NCI-H69 (cell line): ENCODE results near the gene CARS1.
"Not testable (repeated sequence)": the region's sequence is repeated elsewhere in the genome, so short reads cannot be mapped to it uniquely, and the experiment has no call there.

ENCODE experiments used
- DNase-seq: peaks from one replicate; lab custom pipeline; 2025; lab: John Stamatoyannopoulos, UW

The CARS1 gene

DNA sequence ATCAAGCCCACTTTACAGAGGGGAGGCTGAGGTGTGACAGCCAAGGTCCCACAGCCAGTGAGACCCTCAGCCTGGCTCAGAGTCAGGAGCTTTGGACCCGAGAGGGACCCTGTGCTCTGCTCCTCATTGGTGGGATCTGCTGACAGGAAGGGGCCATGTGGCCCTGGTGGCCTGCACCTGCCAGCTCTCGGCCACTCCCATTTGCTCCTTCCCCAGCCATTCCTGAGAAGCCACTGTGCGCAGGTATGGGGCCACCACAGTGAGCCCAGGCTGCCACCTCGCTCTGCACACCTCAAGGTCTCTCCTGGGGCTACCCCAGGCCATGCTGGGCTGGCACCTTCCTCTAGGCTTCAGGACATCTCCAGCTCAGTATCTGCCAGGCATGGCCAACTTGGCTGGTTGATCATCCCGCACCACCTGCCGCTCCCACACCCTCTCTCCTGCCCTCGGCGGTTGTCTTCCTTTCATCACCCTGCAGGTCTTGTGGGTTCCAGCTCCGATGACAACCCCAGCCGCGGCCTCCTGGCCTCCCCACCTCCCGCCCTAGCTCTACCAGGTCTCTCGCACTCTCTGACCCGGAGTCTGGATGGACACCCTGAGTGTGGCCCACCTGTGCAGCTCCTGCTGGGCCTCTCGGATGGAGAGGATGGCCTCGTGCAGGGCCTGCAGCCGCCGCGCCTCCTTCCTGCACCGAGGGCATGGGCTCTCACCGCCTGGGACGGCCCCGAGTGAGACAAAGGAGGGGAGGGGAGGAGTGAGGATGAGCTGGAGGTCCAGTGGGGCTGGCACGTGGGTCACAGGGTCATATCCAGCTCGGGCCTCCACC is 32.2 kb upstream of the CARS1 start:
- no peak for DNase-seq

DNA sequence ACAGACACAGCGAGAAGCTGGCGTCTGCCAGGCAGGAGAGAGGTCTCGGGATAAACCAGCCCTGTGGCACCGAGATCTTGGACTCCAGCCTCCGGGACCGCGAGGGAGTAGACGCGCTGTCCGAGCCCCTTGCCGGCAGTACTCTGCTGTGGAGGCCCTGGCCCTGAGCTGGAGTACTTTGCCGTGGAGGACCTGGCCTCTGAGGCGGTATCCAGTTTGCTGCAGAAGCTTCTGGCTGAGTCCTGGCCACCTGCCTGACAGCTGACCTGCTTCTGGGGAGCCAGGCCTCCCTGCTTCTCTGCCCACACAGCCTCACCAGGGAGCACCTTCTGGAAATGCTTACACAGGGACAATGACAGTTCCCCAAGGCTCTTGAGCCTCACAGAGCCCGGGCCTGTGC is 31.6 kb upstream of the CARS1 start:
- DNase-seq = no peak

DNA sequence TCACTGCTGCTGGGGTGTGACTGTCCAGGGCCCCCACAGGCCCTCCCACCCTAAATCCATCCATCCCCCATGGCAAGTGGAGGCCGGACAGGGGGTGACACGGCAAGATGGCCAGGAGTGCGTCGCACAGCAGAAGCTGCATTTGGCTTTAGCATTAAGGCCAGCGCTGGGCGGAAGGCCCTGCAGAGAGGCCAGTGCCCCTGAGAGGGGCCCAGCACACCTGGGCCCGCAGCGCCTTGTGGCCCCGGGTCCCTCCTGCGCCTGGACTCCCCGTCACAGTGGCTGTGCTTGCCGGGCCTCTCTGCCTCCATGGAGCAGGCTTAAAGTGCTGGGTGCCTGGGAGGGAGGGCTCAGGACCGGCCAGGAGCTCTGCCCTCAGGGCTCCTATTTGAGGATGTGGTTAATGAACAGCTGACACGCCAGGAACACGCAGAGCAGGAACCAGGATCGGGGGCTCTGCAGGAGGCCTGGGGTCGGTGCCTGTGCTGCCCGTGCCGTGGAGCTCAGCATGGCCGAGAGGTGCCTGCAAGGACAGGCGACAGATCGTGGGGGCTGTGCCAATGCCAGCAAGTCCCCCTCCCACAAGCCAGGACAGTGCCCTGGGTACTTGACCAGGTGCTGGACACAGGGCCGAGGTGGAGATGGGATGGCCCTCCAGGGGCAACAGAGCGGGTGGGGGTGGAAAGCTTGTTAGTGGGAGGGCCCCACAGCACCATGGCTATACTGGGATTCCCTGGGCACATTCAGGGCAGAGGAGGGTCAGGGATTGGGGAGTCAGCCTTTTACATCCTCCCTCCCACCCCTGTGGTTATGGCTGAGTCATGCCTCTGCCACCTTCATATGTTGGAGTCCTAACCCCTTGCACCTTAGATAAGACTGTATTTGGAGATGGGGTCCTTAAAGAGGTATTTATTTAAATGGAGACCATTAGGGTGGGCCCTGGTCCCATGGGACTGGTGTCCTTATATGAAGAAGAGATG is 30.9 kb upstream of the CARS1 start:
- no peak for DNase-seq

DNA sequence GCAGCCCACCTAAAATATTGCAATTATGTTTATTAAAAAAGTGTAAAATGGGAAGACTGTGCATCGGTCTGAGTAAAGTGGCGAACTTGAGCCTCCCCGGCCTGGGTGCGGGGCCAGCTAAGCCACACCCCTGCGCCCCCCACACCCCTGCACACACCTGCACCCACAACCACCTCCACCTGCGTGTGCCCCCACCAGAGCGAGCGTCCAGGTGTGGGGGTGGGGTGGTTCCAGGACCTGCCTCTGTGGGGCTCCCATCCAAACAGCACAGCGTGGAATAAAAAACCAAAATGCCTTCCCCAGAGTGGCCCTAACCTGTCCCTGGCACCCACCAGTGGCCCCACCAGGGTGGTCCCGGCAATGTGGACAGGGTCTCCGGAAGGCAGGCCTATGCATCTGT is 30.1 kb upstream of the CARS1 start:
- DNase-seq = no peak

GRCh38 chr11:3086671-3087150 is 29.5 kb upstream of the CARS1 start:
- no peak for DNase-seq

DNA sequence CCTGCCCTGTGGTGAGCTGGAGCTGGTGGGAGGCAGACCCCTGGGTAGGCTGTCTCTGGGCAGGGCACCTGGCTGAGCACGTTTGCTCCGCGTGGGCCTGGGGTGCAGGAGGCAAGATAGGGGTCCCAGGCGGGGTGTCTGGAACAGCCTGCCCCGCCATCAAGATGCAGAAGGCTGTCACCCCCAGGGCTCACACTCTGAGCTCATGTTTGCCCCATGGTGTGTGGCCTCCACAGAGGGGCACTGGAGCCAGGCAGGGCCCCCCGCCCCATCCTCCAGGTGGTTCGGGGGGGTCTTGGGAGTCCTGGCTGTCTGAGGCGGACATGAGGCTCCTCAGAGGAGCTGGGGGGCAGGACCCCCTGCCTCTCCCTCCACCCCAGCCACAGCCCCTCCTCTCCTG is 28.9 kb upstream of the CARS1 start:
- DNase-seq = no peak

GRCh38 chr11:3085052-3085451 is 27.8 kb upstream of the CARS1 start:
- DNase-seq = peak; percentile 10

DNA sequence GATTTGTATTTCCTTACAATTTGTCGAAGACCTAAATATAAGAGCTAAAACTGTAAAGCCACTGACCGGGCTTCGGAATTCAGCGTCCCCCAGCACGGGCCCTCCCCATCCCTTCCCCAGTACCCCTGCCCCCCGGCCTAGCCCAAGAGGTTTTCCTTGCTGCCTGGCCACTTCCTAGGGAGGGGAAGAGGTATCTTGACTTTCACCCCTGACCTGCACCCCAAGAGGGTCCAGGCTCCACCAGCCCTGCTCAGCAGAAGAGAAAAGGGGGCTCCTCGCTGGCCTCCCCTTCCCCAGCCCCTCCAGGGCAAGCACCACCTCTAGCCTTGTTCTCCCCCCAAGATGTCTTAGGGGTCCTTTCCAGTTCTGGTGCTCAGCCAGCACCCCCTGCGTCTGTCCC is 26.1 kb upstream of the CARS1 start:
- no peak for DNase-seq

DNA sequence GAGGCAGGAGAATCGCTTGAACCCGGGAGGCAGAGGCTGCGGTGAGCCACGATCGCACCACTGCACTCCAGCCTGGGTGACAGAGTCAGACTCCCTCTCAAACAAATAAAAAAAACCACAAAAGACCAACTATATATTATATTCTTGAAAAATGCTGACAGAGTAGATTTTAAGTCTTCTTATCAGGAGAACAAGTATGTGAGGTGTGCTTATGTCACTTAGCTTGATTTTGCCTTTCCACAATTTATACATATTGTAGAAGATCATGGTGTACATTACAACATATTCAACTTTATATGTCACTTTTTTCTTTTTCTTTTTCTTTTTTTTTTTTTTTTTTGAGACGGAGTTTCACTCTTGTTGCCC is 24.1 kb upstream of the CARS1 start:
- no peak for DNase-seq

DNA sequence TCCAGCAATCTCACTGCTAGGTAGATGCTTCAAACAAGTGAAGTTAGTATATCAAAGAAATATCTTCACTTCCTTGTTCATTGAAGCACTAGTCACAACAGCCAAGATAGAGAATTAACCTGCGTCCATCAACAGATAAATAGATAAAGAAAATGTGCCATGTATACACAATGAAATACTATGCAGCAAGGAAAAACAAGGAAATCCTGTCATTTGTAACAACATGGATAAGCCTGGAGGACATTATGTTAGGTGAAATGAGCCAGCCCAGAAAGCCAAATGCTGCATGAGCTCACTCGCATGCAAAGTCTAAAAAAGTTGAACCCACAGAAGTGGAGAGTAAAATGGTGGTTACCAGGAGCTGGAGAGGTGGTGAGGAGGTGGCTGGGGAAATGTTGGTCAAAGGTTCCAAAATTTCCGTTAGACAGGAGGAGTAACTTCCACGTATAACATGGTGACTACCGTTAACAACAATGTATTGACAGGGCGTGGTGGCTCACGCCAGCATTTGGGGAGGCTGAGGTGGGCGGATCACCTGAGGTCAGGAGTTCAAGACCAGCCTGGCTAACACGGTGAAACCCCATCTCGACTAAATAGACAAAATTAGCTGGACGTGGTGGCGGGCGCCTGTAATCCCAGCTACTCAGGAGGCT is 23.6 kb upstream of the CARS1 start:
- DNase-seq = no peak

DNA sequence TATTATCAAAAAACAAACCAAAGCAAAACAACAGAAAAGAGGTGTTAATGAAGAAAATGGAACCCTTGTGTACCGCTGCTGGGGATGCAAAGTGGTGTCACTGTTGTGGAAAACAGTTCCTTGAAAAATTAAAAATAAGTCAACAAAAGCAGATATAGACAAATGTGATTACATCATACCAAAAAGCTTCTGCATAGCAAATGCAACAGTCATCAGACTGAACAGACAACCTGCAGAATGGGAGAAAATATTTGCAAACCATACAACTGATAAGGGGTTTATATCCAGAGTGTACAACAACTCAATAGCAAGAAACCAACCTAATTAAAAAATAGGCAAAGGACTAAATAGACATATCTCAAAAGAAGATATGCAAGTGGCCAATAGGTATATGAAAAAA is 22.9 kb upstream of the CARS1 start:
- no peak for DNase-seq

DNA sequence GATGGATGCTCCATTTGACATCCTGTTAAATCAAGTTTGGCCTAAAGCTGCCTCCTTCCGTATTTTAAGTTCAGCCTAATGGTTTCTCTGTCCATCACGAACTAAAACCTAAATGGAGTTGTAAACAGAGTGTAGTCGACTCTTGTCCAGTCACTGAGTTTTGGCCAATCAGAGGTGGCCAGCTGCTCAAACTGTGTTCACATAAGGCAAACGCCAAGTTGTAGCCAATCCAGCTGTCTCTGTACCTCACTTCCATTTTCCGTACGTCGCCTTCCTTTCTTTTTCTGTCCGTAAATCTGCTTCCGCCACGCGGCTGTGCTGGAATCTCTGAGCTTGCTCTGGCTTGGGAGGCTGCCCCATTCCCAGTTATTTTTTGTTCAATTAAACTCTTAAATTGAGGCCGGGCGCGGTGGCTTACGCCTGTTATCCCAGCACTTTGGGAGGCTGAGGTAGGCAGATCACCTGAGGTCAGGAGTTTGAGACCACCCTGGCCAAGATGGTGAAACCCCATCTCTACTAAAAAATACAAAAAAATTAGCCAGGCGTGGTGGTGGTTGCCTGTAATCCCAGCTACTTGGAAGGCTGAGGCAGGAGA is 20.7 kb upstream of the CARS1 start:
- DNase-seq = no peak

DNA sequence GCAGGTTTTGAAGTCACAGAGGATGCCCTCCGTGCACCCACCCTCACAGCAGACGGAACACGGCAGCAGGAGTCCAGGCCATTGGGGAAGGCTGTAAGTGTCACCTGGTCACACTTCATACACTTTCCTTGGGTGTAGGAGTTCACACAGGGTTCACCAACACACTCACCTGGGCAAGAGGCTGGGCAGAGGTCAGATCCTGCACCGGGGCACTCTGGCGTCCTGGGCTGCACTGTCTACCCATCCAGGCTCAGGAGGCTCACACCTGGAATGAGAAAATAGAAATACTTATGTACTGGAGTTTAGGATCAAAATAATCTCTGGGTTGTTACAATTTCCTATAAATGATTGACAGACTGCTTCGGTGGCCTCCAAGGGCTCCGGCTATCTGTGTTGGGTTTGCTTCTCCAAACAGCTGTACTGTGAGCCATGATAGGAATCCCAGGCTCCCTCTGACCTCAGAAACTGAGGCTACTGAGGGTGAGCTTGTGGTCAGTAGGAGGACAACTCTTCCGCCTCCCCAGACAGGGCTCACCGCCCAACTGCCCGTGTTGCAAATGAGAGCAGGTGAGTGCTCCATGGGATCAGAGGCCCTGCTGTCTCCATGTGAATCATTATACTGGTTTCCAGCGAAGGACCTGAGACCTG is 20.1 kb upstream of the CARS1 start:
- DNase-seq = no peak

DNA sequence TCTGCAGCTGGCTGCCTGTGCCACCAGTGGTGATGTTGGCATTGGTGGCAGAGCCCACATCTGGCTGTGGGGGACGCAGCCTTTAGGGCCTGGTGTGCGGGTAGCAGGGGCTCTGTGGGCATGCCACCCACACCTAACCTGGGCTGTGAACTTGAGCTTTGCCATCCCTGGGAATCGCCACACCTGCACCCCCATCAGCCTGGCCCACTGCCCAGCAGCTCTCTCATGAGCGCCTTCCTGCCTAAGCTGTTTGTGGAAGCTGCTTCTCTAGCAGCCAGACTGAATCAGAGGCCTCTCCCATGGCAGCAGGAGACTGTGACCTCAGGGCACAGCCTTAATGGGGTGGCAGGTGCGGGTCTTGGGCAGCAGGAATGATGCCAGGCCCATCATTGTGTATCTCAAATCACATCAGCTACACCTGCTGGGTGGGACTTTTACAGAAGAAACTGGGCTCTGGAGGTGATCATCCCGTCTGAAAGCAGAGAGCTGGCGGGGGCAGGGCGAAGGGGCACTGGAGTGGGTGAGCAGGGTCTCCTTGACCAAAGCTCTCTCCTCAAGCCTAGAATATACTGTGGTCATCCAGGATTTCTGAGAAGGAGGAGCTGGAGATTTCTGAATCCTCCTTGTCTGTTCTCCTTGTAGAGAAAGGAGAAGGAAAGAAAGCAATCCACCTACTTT is 17.8 kb upstream of the CARS1 start:
- peak; percentile 97 for DNase-seq

DNA sequence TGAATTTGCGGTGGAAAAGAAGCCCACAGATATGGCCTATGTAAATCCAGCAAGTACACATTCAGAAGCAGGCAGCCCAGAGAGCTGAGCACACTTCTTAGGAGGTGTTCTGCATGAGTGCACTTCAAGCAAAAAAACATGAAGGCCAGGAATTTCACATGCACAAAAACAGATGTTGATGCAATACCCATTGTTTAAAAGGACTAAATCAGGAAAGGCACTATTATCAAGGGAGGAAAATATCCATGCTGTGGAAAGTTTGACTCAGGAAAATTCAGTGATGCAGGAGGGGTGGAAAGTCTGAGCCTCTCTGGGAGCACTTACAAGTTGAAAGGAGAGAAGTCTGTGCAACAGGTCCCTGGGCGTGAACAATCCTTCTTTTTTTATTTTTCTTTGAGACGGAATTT is 15.8 kb upstream of the CARS1 start:
- no peak for DNase-seq

- DNase-seq = no peak
Observed at GRCh38 chr11:3069425-3069824, 12.2 kb upstream of the CARS1 start.

GRCh38 chr11:3066308-3066707 is 9.1 kb upstream of the CARS1 start:
- not testable (repeated sequence) for DNase-seq

- not testable (repeated sequence) for DNase-seq
Observed at GRCh38 chr11:3064709-3065108, 7.5 kb upstream of the CARS1 start.

DNA sequence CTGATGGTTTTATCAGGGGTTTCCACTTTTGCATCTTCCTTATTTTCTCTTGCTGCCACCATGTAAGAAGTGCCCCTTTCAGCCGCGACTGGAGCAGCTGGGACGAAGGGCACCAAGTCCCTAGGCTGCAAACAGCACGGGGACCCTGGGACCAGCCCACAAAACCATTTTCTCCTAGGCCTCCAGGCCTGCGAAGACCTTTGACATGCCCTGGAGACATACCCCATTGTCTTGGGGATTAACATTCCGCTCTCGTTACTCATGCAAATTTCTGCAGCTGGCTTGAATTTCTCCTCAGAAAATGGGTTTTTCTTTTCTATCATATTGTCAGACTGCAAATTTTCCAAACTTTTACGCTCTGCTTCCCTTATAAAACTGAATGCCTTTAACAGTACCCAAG is 6.7 kb upstream of the CARS1 start:
- DNase-seq = not testable (repeated sequence)

GRCh38 chr11:3063432-3063831 is 6.2 kb upstream of the CARS1 start:
- DNase-seq = not testable (repeated sequence)
